ENCODE measurements around the gene TEX2. TPM values are rescaled to one million over a fixed set of nuclear protein-coding genes. Genes with fewer than 3 reads are reported as not detected.

The TEX2 gene
- total and polyA plus RNA-seq, 9 of the 15 experiments (the other 6 are each of a cell fraction or from before 2014, with no cell fraction given), result 4.1 to 27.6 (median 19.3) TPM

DNA sequence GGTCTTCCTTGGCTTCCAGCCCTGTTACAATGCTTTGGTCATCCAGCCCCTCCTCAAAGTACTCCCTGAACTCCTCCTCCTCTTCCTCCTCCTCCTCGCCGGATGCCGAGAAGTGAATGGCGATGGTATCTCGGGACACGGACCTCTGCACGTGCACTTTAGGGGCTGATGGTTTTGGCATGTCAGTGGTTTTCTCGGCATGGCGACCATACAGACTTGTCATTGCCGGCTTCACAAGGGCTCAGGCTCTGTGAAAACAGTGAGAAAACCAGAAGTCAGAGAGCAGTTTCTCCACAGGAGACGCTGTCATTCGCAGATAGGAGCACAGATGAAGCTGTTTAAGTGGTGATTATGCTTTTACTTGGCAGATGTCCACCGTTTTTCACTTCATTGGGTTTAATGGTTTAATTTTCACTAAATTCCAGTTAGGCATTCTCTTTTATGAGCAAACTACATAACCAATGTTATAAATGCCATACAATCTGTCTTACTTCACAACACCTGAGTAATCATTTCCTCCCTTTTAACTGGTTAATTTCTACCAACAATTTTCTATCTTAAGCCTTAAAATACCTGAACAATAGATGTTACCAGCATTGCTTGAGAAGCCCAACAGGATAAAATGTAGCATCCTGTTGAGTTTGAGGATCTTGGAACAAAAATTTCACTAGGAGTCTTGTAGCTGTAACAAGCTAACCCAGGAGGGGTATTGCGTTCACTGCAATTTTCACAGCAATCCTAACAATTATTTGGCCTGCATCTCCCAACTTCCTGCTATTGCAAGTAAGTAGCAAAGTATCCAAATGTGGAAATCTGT lies 48.9 kb downstream of the TEX2 start (continued):
- peak; percentile 42; the same call in 1 of the 2 replicates for TF ChIP-seq CREM (IDR thresholded peaks at IDR 0.05; ENCODE audit: low read depth)
- no peak for TF ChIP-seq ESRRB (CRISPR knock-in tag; IDR thresholded peaks at IDR 0.05; ENCODE audit: borderline replicate concordance)
- no peak for TF ChIP-seq MTF1 (CRISPR knock-in tag; IDR thresholded peaks at IDR 0.05; ENCODE audit: borderline replicate concordance)
- TF ChIP-seq GATAD2A (IDR thresholded peaks at IDR 0.05), result no peak
- no peak for TF ChIP-seq ZNF507 (tag; conservative IDR thresholded peaks at IDR 0.05)
- peak; percentile 85 for TF ChIP-seq CBFA2T2 (conservative IDR thresholded peaks at IDR 0.05)
- TF ChIP-seq, protein P1, sequence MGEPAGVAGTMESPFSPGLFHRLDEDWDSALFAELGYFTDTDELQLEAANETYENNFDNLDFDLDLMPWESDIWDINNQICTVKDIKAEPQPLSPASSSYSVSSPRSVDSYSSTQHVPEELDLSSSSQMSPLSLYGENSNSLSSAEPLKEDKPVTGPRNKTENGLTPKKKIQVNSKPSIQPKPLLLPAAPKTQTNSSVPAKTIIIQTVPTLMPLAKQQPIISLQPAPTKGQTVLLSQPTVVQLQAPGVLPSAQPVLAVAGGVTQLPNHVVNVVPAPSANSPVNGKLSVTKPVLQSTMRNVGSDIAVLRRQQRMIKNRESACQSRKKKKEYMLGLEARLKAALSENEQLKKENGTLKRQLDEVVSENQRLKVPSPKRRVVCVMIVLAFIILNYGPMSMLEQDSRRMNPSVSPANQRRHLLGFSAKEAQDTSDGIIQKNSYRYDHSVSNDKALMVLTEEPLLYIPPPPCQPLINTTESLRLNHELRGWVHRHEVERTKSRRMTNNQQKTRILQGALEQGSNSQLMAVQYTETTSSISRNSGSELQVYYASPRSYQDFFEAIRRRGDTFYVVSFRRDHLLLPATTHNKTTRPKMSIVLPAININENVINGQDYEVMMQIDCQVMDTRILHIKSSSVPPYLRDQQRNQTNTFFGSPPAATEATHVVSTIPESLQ (CRISPR knock-in tag; IDR thresholded peaks at IDR 0.05), result no peak
- TF ChIP-seq, protein P2, sequence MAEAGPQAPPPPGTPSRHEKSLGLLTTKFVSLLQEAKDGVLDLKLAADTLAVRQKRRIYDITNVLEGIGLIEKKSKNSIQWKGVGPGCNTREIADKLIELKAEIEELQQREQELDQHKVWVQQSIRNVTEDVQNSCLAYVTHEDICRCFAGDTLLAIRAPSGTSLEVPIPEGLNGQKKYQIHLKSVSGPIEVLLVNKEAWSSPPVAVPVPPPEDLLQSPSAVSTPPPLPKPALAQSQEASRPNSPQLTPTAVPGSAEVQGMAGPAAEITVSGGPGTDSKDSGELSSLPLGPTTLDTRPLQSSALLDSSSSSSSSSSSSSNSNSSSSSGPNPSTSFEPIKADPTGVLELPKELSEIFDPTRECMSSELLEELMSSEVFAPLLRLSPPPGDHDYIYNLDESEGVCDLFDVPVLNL (CRISPR knock-in tag; IDR thresholded peaks at IDR 0.05; ENCODE audit: low read depth), result no peak
- TF ChIP-seq, protein P3, sequence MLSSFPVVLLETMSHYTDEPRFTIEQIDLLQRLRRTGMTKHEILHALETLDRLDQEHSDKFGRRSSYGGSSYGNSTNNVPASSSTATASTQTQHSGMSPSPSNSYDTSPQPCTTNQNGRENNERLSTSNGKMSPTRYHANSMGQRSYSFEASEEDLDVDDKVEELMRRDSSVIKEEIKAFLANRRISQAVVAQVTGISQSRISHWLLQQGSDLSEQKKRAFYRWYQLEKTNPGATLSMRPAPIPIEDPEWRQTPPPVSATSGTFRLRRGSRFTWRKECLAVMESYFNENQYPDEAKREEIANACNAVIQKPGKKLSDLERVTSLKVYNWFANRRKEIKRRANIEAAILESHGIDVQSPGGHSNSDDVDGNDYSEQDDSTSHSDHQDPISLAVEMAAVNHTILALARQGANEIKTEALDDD (IDR thresholded peaks at IDR 0.05), result peak; percentile 65; the same call in 1 of the 2 replicates
- TF ChIP-seq, protein P4, sequence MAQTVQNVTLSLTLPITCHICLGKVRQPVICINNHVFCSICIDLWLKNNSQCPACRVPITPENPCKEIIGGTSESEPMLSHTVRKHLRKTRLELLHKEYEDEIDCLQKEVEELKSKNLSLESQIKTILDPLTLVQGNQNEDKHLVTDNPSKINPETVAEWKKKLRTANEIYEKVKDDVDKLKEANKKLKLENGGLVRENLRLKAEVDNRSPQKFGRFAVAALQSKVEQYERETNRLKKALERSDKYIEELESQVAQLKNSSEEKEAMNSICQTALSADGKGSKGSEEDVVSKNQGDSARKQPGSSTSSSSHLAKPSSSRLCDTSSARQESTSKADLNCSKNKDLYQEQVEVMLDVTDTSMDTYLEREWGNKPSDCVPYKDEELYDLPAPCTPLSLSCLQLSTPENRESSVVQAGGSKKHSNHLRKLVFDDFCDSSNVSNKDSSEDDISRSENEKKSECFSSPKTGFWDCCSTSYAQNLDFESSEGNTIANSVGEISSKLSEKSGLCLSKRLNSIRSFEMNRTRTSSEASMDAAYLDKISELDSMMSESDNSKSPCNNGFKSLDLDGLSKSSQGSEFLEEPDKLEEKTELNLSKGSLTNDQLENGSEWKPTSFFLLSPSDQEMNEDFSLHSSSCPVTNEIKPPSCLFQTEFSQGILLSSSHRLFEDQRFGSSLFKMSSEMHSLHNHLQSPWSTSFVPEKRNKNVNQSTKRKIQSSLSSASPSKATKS (CRISPR knock-in tag; IDR thresholded peaks at IDR 0.05), result no peak
- peak; percentile 75 for TF ChIP-seq EHMT2 (IDR thresholded peaks at IDR 0.05)
- no peak for TF ChIP-seq SMAD1 (IDR thresholded peaks at IDR 0.05; ENCODE audit: low read depth, low read length, partially characterized antibody)
- TF ChIP-seq POLR3G (IDR thresholded peaks at IDR 0.05; ENCODE audit: extremely low read depth, insufficient read length, insufficient replicate concordance), result no peak
- 0 out of 2 replicates have a peak, but pooled peaks have one; percentile 36 for TF ChIP-seq BCOR (IDR thresholded peaks at IDR 0.05)
- TF ChIP-seq CBFB (CRISPR knock-in tag; IDR thresholded peaks at IDR 0.05), result no peak
- peak; percentile 75 for TF ChIP-seq MEIS2 (IDR thresholded peaks at IDR 0.05; ENCODE audit: partially characterized antibody)
- no peak for TF ChIP-seq SLC30A9 (CRISPR knock-in tag; IDR thresholded peaks at IDR 0.05)
- no peak for TF ChIP-seq CEBPG (CRISPR knock-in tag; IDR thresholded peaks at IDR 0.05)
- no peak for TF ChIP-seq CEBPG (tag; conservative IDR thresholded peaks at IDR 0.05 in 1 of 2, IDR thresholded peaks at IDR 0.05 in 1 of 2)
- no peak for TF ChIP-seq FOXJ2 (tag; IDR thresholded peaks at IDR 0.05)
- TF ChIP-seq ZNF668 (CRISPR knock-in tag; IDR thresholded peaks at IDR 0.05), result no peak
- no peak for TF ChIP-seq SUPT5H (IDR thresholded peaks at IDR 0.05)
- TF ChIP-seq ZNF644 (tag; IDR thresholded peaks at IDR 0.05; ENCODE audit: low read depth), result no peak
- TF ChIP-seq POLR2G (IDR thresholded peaks at IDR 0.05; ENCODE audit: low read depth, low read length), result no peak
- no peak for TF ChIP-seq BMI1 (IDR thresholded peaks at IDR 0.05; ENCODE audit: low read length)
